Fibroblast of villous mesenchyme (primary cell): Measurements from ENCODE around the gene CST1. TPM values are rescaled to one million over a fixed set of nuclear protein-coding genes. Genes with fewer than 3 reads are reported as not detected.

Source experiments
- DNase-seq: peaks from one replicate; pipeline ENCODE4 v3.0.0-alpha.2; 2010; ENCODE audit warnings: low read depth
- H3K4me3 ChIP-seq: 2 replicates; pipeline ENCODE4 v1.5.1; 2011; ENCODE audit warnings: low read depth, mild to moderate bottlenecking, low read length
- CTCF ChIP-seq: IDR thresholded peaks from 2 replicates; pipeline ENCODE4 v1.5.1; 2012; ENCODE audit warnings: low read depth, mild to moderate bottlenecking, low read length; ENCODE audit not compliant: insufficient read depth
- small RNA-seq: library from RNA; depleted of rRNA; stranded (forward); fragments of <200 nt; gene quantifications from one replicate; pipeline ENCODE3, GENCODE V24; 2012
- total RNA-seq: library from RNA; depleted of rRNA; stranded (reverse); fragments of >200 nt; gene quantifications from 2 replicates; pipeline ENCODE4 v1.2.3, GENCODE V29; 2012

Gene CST1
- total RNA-seq, 1 donor: 3.9 TPM

GRCh38 chr20:23700931-23701330 is 49.8 kb downstream of the CST1 start:
- no peak for TF ChIP-seq CTCF
- DNase-seq: no peak
- H3K4me3 ChIP-seq: no peak overlapping the region

- TF ChIP-seq CTCF: no peak
- no peak for DNase-seq
- H3K4me3 ChIP-seq: no peak overlapping the region
Measured at GRCh38 chr20:23697947-23698346, 52.8 kb downstream of the CST1 start.

Small RNAs within 50 kb of the gene (small RNA-seq; reads per million reads assigned to genes)
- gene CST2P1: not detected

Other genes with a start within 250 kb of the CST1 start
- gene CST9L, start 182.5 kb downstream of the CST1 start, total RNA-seq: not detected in 2 replicates
- gene CST9, start 145.0 kb downstream of the CST1 start, total RNA-seq: not detected in 2 replicates
- gene CST3, start 113.0 kb downstream of the CST1 start, total RNA-seq: 55.3 and 123 TPM in 2 replicates
- gene CST4, start 61.9 kb downstream of the CST1 start, total RNA-seq: 0.32 TPM in 1 of 2 replicates, not detected in the other
- not detected in 2 replicates for gene CST2, start 75.8 kb upstream of the CST1 start, total RNA-seq
- not detected in 2 replicates for gene CST5, start 128.8 kb upstream of the CST1 start, total RNA-seq
- gene GGTLC1, start 237.8 kb upstream of the CST1 start, total RNA-seq: not detected in 2 replicates